ENCODE data around the gene ITGB5.

GRCh38 chr3:124767264-124767663 lies 119.9 kb downstream of the ITGB5 start:
- no peak for TF ChIP-seq CTCF (IDR thresholded peaks at IDR 0.05)
- no peak for TF ChIP-seq POLR2A (IDR thresholded peaks at IDR 0.05)
- no peak for TF ChIP-seq EP300 (IDR thresholded peaks at IDR 0.05)

Measured in upper lobe of left lung (tissue), 4 donors.